ENCODE measurements around the gene RANBP3. TPM values are rescaled to one million over a fixed set of nuclear protein-coding genes. Genes with fewer than 3 reads are reported as not detected.
A peak's percentile ranks its signal among the peaks of the same experiment; 100 is the strongest.
"Not testable (repeated sequence)": the region's sequence is repeated elsewhere in the genome, so short reads cannot be mapped to it uniquely, and the experiment has no call there.

Gene RANBP3
- total RNA-seq, 2 donors from 2014 or later: 52.1 to 62.7 TPM

- H3K4me3 ChIP-seq: no peak overlapping the region
- no peak for DNase-seq
- H3K27ac ChIP-seq: no peak overlapping the region
- no peaks in the 10 kb centered on the region for H3K4me1 ChIP-seq
- intact Hi-C loops (cut with DNase I): no loop called here
- no peak for TF ChIP-seq CTCF (IDR thresholded peaks at IDR 0.05)
- H3K36me3 ChIP-seq: no peaks in the 10 kb centered on the region
- H3K27me3 ChIP-seq: no peaks in the 10 kb centered on the region
- no peaks in the 10 kb centered on the region for H3K9me3 ChIP-seq
- H3K9ac ChIP-seq (ENCODE audit: low read depth in 2 of 2, low read length in 2 of 2): no peak overlapping the region
These were observed 10.8 kb upstream of the RANBP3 start for GRCh38 chr19:5988517-5989387.

GRCh38 chr19:5987077-5987818 lies 9.3 kb upstream of the RANBP3 start:
- peak; percentile 87 for DNase-seq
- no peaks in the 10 kb centered on the region for H3K9me3 ChIP-seq
- intact Hi-C loops (cut with DNase I): loop anchor here (2.0 kb wide), 1 partner anchor 36 kb away; no protein-coding TSS in a partner anchor
- peak overlapping the region; percentile 12 for H3K4me3 ChIP-seq
- H3K27ac ChIP-seq: no peak overlapping the region
- peak; percentile 91 for TF ChIP-seq CTCF (IDR thresholded peaks at IDR 0.05)
- H3K4me1 ChIP-seq: no peaks in the 10 kb centered on the region
- peak overlapping the region in 1 of 2 donors; percentile 74 for H3K9ac ChIP-seq (ENCODE audit: low read depth in 2 of 2, low read length in 2 of 2)
- H3K27me3 ChIP-seq: no peaks in the 10 kb centered on the region
- H3K36me3 ChIP-seq: no peaks in the 10 kb centered on the region

GRCh38 chr19:5985837-5986236 lies 7.9 kb upstream of the RANBP3 start:
- H3K4me3 ChIP-seq; H3K9ac ChIP-seq (ENCODE audit: low read depth in 2 of 2, low read length in 2 of 2); H3K9me3 ChIP-seq; H3K27me3 ChIP-seq; H3K27ac ChIP-seq; DNase-seq; H3K4me1 ChIP-seq; H3K36me3 ChIP-seq: not testable (repeated sequence)
- intact Hi-C loops (cut with DNase I): loop anchor here (2.0 kb wide), 1 partner anchor 37 kb away; no protein-coding TSS in a partner anchor

- no peak overlapping the region for H3K27ac ChIP-seq
- H3K36me3 ChIP-seq: no peaks in the 10 kb centered on the region
- DNase-seq: no peak
- no peaks in the 10 kb centered on the region for H3K9me3 ChIP-seq
- H3K9ac ChIP-seq (ENCODE audit: low read depth in 2 of 2, low read length in 2 of 2): no peak overlapping the region
- intact Hi-C loops (cut with DNase I): no loop called here
- H3K4me3 ChIP-seq: no peak overlapping the region
- no peaks in the 10 kb centered on the region for H3K4me1 ChIP-seq
- H3K27me3 ChIP-seq: no peaks in the 10 kb centered on the region
- no peak for TF ChIP-seq CTCF (IDR thresholded peaks at IDR 0.05)
These were observed 7.3 kb upstream of the RANBP3 start for GRCh38 chr19:5985098-5985783.

GRCh38 chr19:5984600-5984999 lies 6.7 kb upstream of the RANBP3 start:
- TF ChIP-seq CTCF (IDR thresholded peaks at IDR 0.05): no peak
- H3K27ac ChIP-seq: no peak overlapping the region
- no peaks in the 10 kb centered on the region for H3K36me3 ChIP-seq
- no peaks in the 10 kb centered on the region for H3K9me3 ChIP-seq
- no peak overlapping the region for H3K9ac ChIP-seq (ENCODE audit: low read depth in 2 of 2, low read length in 2 of 2)
- no peaks in the 10 kb centered on the region for H3K27me3 ChIP-seq
- no peaks in the 10 kb centered on the region for H3K4me1 ChIP-seq
- no peak for DNase-seq
- intact Hi-C loops (cut with DNase I): no loop called here
- H3K4me3 ChIP-seq: no peak overlapping the region
